Sigmoid colon (tissue), 7 donors: ENCODE measurements around the gene ANKLE2. TPM values are rescaled to one million over a fixed set of nuclear protein-coding genes. Genes with fewer than 3 reads are reported as not detected.
"Not testable (repeated sequence)": the region's sequence is repeated elsewhere in the genome, so short reads cannot be mapped to it uniquely, and the experiment has no call there.

Source experiments
- DNase-seq: peaks from one replicate; pipeline ENCODE4 v3.0.0-alpha.2; 2019
- H3K27ac ChIP-seq, 4 donors: fragments of 200-600 bp; sonication (generic); one replicate each; pipeline ENCODE4 v1.5.1; 2016 to 2019; ENCODE audit warnings: mild to moderate bottlenecking in 1 of 4
- H3K27me3 ChIP-seq, 3 donors: fragments of 200-600 bp; sonication (generic); one replicate each; pipeline ENCODE4 v1.5.1; 2019; ENCODE audit warnings: mild to moderate bottlenecking in 1 of 3
- H3K36me3 ChIP-seq, 4 donors: fragments of 200-600 bp; sonication (generic); one replicate each; pipeline ENCODE4 v1.5.1; 2016 to 2019
- H3K4me1 ChIP-seq, 4 donors: fragments of 200-600 bp; sonication (generic); one replicate each; pipeline ENCODE4 v1.5.1; 2017 to 2019
- H3K4me3 ChIP-seq, 4 donors: fragments of 200-600 bp; sonication (generic); one replicate each; pipeline ENCODE4 v1.5.1; 2017 to 2019; ENCODE audit warnings: mild to moderate bottlenecking in 2 of 4, moderate library complexity in 1 of 4
- H3K9me3 ChIP-seq, 4 donors: fragments of 200-600 bp in 3 of 4; sonication (generic) in 3 of 4; one replicate each; pipeline versions ENCODE4 v1.5.1 to v1.6.1; 2013 to 2019
- EP300 ChIP-seq, 4 donors: sonication (generic); formaldehyde crosslinking; IDR thresholded peaks; one replicate each; pipeline ENCODE4 v1.6.1; 2017; ENCODE audit warnings: antibody characterized with exemption in 4 of 4
- POLR2A ChIP-seq, 2 donors: fragments of 450-650 bp; IDR thresholded peaks; one replicate each; pipeline ENCODE4 v1.6.1; 2016; ENCODE audit warnings: antibody characterized with exemption in 2 of 2, mild to moderate bottlenecking in 2 of 2, moderate library complexity in 2 of 2
- POLR2AphosphoS5 ChIP-seq, 4 donors: sonication (generic); formaldehyde crosslinking; IDR thresholded peaks; one replicate each; pipeline ENCODE4 v1.6.1; 2017; ENCODE audit warnings: antibody characterized with exemption in 4 of 4
- WGBS, 2 donors: extraction: QIAGEN DNeasy Blood & Tissue Kit; methylation state at CpG; one replicate each; pipeline ENCODE4 v1.1.7; 2013; 5-methylcytosine and 5-hydroxymethylcytosine counted together
- intact Hi-C: fragments of 100-400 bp; cut with DNase I; formaldehyde crosslinking; loops from one replicate; pipeline ENCODE4 v1.15.1; 2023
- polyA plus RNA-seq, 3 donors: library from polyadenylated mRNA; stranded (reverse); fragments of 200-250 nt; gene quantifications; one replicate each; pipeline ENCODE4 v1.2.3, GENCODE V29; 2013
- total RNA-seq, 4 donors: library from RNA; depleted of rRNA; stranded (reverse); fragments of >200 nt; gene quantifications; one replicate each; pipeline ENCODE4 v1.1.0, GENCODE V29; 2016
- TF ChIP-seq, protein P1 (sequence below), 4 experiments: fragments of 450-650 bp in 3 of 4; fragments of 200-600 bp in 1 of 4; IDR thresholded peaks; one replicate each; pipeline ENCODE4 v1.5.1; 2016 to 2019; ENCODE audit warnings: antibody characterized with exemption in 4 of 4, mild to moderate bottlenecking in 3 of 4, moderate library complexity in 2 of 4
- donor health status: healthy with polysubstance abuse.
- donor health status: Bipolar disorder and iron deficiency.
- donor health status: healthy.

The ANKLE2 gene
- total and polyA plus RNA-seq, 7 donors: 7.2 to 58.4 (median 35.9) TPM

GRCh38 chr12:132759359-132759758, 2.3 kb downstream of the ANKLE2 start:
- Histone ChIP-seq H3K27ac (no peak overlapping the region), H3K4me1 (peaks cover 0 to 30% (median 27%) of the 10 kb centered on the region in 4 donors), H3K9me3 (no peaks in the 10 kb centered on the region), H3K27me3 (no peaks in the 10 kb centered on the region), H3K36me3 (peaks cover 0 to 38% (median 9%) of the 10 kb centered on the region in 4 donors), H3K4me3 (no peak overlapping the region)
- 96 to 97% methylated on average over 8 of the region's 8 CpGs for WGBS, 2 donors
- DNase-seq: no peak
- intact Hi-C loops: no loop called here
- TF ChIP-seq, protein P1, sequence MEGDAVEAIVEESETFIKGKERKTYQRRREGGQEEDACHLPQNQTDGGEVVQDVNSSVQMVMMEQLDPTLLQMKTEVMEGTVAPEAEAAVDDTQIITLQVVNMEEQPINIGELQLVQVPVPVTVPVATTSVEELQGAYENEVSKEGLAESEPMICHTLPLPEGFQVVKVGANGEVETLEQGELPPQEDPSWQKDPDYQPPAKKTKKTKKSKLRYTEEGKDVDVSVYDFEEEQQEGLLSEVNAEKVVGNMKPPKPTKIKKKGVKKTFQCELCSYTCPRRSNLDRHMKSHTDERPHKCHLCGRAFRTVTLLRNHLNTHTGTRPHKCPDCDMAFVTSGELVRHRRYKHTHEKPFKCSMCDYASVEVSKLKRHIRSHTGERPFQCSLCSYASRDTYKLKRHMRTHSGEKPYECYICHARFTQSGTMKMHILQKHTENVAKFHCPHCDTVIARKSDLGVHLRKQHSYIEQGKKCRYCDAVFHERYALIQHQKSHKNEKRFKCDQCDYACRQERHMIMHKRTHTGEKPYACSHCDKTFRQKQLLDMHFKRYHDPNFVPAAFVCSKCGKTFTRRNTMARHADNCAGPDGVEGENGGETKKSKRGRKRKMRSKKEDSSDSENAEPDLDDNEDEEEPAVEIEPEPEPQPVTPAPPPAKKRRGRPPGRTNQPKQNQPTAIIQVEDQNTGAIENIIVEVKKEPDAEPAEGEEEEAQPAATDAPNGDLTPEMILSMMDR (IDR thresholded peaks at IDR 0.05): no peak
- TF ChIP-seq EP300 (IDR thresholded peaks at IDR 0.05) (no peak), POLR2AphosphoS5 (IDR thresholded peaks at IDR 0.05) (no peak), POLR2A (IDR thresholded peaks at IDR 0.05) (no peak)

DNA sequence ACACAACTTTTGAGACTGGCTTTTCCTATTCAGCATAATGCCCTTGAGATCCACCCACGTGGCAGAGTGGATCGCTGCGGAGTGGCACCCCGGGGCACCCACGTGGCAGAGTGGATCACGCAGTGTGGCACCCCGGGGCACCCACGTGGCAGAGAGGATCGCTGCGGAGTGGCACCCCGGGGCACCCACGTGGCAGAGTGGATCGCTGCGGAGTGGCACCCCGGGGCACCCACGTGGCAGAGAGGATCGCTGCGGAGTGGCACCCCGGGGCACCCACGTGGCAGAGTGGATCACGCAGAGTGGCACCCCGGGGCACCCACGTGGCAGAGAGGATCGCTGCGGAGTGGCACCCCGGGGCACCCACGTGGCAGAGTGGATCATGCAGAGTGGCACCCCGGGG, 2.8 kb downstream of the ANKLE2 start:
- H3K9me3 ChIP-seq, intact Hi-C loops, H3K27me3 ChIP-seq, DNase-seq, H3K27ac ChIP-seq, H3K4me3 ChIP-seq: not testable (repeated sequence)
- WGBS, 2 donors: 87 to 88% methylated on average over 28 of the region's 28 CpGs
- H3K36me3 ChIP-seq: peaks cover 0 to 43% (median 11%) of the 10 kb centered on the region in 4 donors
- H3K4me1 ChIP-seq: peaks cover 0 to 30% (median 27%) of the 10 kb centered on the region in 4 donors

- Histone ChIP-seq H3K36me3 (peaks cover 0 to 88% (median 44%) of the 10 kb centered on the region in 4 donors), H3K27ac (no peak overlapping the region), H3K4me1 (peaks cover 0 to 8% (median 2%) of the 10 kb centered on the region in 4 donors), H3K27me3 (no peaks in the 10 kb centered on the region), H3K4me3 (no peak overlapping the region), H3K9me3 (no peaks in the 10 kb centered on the region)
- WGBS, 2 donors: 85 to 89% methylated on average over 14 of the region's 14 CpGs
- no peak for DNase-seq
- intact Hi-C loops: no loop called here
- no peak for TF ChIP-seq EP300 (IDR thresholded peaks at IDR 0.05)
- TF ChIP-seq POLR2A (IDR thresholded peaks at IDR 0.05): no peak
- TF ChIP-seq, protein P1 (IDR thresholded peaks at IDR 0.05): no peak
- TF ChIP-seq POLR2AphosphoS5 (IDR thresholded peaks at IDR 0.05): no peak
Measured at GRCh38 chr12:132754160-132754932, 7.3 kb downstream of the ANKLE2 start.

GRCh38 chr12:132753670-132754069, 8.0 kb downstream of the ANKLE2 start:
- H3K4me3 ChIP-seq, H3K27me3 ChIP-seq, H3K27ac ChIP-seq, intact Hi-C loops, H3K9me3 ChIP-seq, H3K4me1 ChIP-seq, DNase-seq: not testable (repeated sequence)
- WGBS, 2 donors: 94% methylated on average over 7 of the region's 7 CpGs
- H3K36me3 ChIP-seq: peaks cover 0 to 93% (median 51%) of the 10 kb centered on the region in 4 donors

GRCh38 chr12:132748319-132748718, 13.3 kb downstream of the ANKLE2 start:
- Histone ChIP-seq H3K27ac (no peak overlapping the region), H3K4me3 (no peak overlapping the region), H3K27me3 (no peaks in the 10 kb centered on the region), H3K4me1 (no peaks in the 10 kb centered on the region), H3K9me3 (no peaks in the 10 kb centered on the region), H3K36me3 (peaks cover 40 to 99% (median 83%) of the 10 kb centered on the region in 4 donors)
- TF ChIP-seq, protein P1 (IDR thresholded peaks at IDR 0.05): no peak
- TF ChIP-seq EP300 (IDR thresholded peaks at IDR 0.05) (no peak), POLR2AphosphoS5 (IDR thresholded peaks at IDR 0.05) (no peak), POLR2A (IDR thresholded peaks at IDR 0.05) (no peak)
- DNase-seq: no peak
- intact Hi-C loops: no loop called here
- 87 to 94% methylated on average over 10 of the region's 10 CpGs for WGBS, 2 donors
